Prostate gland (tissue), 2 donors: ENCODE measurements around the gene HCK. TPM values are rescaled to one million over a fixed set of nuclear protein-coding genes. Genes with fewer than 3 reads are reported as not detected.

Experiments used
- DNase-seq: peaks from one replicate; pipeline ENCODE4 v3.0.0-alpha.2; 2019; ENCODE audit warnings: low spot score
- H3K27ac ChIP-seq, 2 donors: fragments of 200-600 bp; sonication (generic); 2 replicates each; pipeline ENCODE4 v1.5.1; 2017 to 2019
- H3K27me3 ChIP-seq: fragments of 200-600 bp; sonication (generic); replicated peaks from 2 replicates; pipeline ENCODE4 v1.5.1; 2019; ENCODE audit not compliant: insufficient read depth
- H3K36me3 ChIP-seq, 2 donors: fragments of 200-600 bp; sonication (generic); 1 replicate in 1 of 2; 2 replicates in 1 of 2; pipeline versions ENCODE4 v1.5.1 to v1.8.1; 2017 to 2019
- H3K4me1 ChIP-seq: fragments of 200-600 bp; sonication (generic); replicated peaks from 2 replicates; pipeline ENCODE4 v1.5.1; 2019
- H3K4me3 ChIP-seq, 2 donors: fragments of 200-600 bp; sonication (generic); 2 replicates each; pipeline ENCODE4 v1.5.1; 2017 to 2019
- H3K9me3 ChIP-seq: fragments of 200-600 bp; sonication (generic); 2 replicates; pipeline ENCODE4 v1.5.1; 2017
- CTCF ChIP-seq, 4 experiments: fragments of 200-600 bp in 2 of 4; fragments of 450-650 bp in 2 of 4; sonication (generic) in 2 of 4; IDR thresholded peaks; 1 replicate in 3 of 4; 2 replicates in 1 of 4; pipeline ENCODE4 v1.5.1; 2016 to 2019; ENCODE audit warnings: antibody characterized with exemption in 4 of 4, mild to moderate bottlenecking in 2 of 4, moderate library complexity in 2 of 4
- POLR2A ChIP-seq: fragments of 450-650 bp; IDR thresholded peaks from one replicate; pipeline ENCODE4 v1.6.1; 2016; ENCODE audit warnings: antibody characterized with exemption, mild to moderate bottlenecking
- POLR2AphosphoS5 ChIP-seq: sonication (generic); formaldehyde crosslinking; IDR thresholded peaks from one replicate; pipeline ENCODE4 v1.6.1; 2017; ENCODE audit warnings: antibody characterized with exemption
- WGBS: methylation state at CpG from one replicate; pipeline ENCODE4 v1.1.5; 2018; 5-methylcytosine and 5-hydroxymethylcytosine counted together
- intact Hi-C: fragments of 100-400 bp; cut with DNase I; formaldehyde crosslinking; loops from one replicate; pipeline ENCODE4 v1.14.2; 2022
- total RNA-seq, 2 donors: library from RNA; depleted of rRNA; stranded (reverse); fragments of >200 nt; gene quantifications; one replicate each; pipeline ENCODE4 v1.1.0, GENCODE V29; 2016

Gene HCK
- total RNA-seq, 2 donors from 2014 or later: 3.1 to 6.0 TPM

DNA sequence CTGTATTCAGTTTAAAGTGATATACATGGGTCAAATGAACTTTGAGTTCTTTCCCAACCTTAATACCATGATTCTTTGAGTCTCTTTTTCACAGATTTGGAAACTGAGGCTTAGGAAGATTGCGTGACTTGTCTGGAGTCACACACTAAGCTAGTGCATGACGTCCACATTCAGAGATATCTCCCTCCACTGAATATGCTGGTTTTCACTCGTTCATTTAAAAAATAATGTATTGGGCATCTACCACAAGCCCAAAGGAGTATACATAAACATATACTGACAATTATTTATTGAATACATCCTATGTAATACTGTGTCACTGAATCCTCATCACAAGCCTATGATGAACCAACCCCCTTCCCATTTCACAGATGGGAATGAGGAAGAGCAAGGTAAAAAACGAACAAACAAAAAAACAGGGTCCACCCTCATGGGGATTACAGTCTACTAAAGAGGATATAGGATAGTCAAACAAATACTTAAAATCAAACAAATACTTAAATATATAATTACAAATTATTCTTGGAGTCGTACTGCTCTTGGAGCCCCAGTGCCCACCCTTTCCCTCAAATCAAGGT, 56.9 kb downstream of the HCK start:
- Histone ChIP-seq H3K4me1 (peaks cover 3% of the 10 kb centered on the region), H3K36me3 (no peaks in the 10 kb centered on the region), H3K27ac (peak overlapping the region; percentile 98), H3K27me3 (no peaks in the 10 kb centered on the region), H3K4me3 (peak overlapping the region; percentile 83 to 91), H3K9me3 (no peaks in the 10 kb centered on the region)
- 66% methylated on average over 5 of the region's 5 CpGs for WGBS
- intact Hi-C loops: loop anchor here (10.0 kb wide), 1 partner anchor 96 kb away; the partner anchor contains the start of genes PLAGL2 and POFUT1
- no peak for DNase-seq
- no peak for TF ChIP-seq POLR2AphosphoS5
- no peak for TF ChIP-seq CTCF (IDR thresholded peaks at IDR 0.05)
- no peak for TF ChIP-seq POLR2A

DNA sequence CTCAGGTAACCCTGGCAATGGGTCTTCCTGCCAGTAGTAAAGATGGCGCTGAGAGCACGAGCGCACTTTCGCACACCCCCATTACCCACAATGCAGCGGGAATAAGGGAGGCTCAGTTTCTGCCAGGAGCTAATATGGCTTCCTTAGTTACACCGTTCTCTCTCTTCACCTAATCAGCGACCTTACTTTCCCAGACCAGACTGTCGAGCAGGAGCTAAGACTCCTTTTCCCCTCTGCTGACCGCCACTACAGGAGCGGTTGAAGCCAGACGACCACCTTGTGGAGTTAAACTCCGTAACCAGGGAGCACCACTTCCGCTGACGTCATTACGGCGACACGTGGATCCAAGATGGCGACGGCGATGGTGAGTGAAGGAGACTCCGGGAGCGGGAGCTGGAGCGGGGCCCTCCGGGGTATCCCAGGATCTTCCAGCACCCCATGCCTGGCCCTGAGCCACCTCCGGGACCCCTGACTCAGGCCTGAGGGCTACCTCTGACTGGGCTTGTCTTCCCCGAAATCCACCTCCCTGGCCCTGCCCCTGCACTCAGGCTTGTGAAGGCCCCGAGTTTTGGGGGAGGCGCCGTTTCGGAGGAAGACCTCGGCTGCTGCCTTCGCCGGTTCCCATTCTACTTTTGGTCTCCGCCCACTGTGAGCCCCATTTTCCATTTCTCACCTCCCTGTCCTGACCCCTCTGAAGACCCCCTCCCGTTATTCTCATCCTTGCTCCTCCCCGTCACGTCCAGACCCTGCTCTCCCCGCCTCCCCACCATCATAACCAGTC, 57.5 kb downstream of the HCK start, which contains the start of gene TM9SF4:
Gene TM9SF4, plus strand, starts transcription at position 323 of the 781 bp plus-strand sequence. Its CDS starts 27 bp downstream, at position 350.
- H3K27ac ChIP-seq: peak within 1 kb of the TSS; percentile 98
- peak within 1 kb of the TSS; percentile 83 to 91 for H3K4me3 ChIP-seq
- H3K9me3 ChIP-seq: no peaks in the 10 kb centered on the region
- intact Hi-C loops: loop anchor here (10.0 kb wide), 1 partner anchor 95 kb away; the partner anchor contains the start of genes PLAGL2 and POFUT1
- TF ChIP-seq POLR2AphosphoS5 (peak; percentile 95), CTCF (IDR thresholded peaks at IDR 0.05) (peak in 1 of 4 experiments; percentile 18), POLR2A (peak; percentile 51)
- peaks cover 3% of the 10 kb centered on the region for H3K4me1 ChIP-seq
- under 1% methylated on average over 38 of the region's 38 CpGs for WGBS
- H3K27me3 ChIP-seq: no peaks in the 10 kb centered on the region
- H3K36me3 ChIP-seq: no peaks in the 10 kb centered on the region
- peak; percentile 85 for DNase-seq

DNA sequence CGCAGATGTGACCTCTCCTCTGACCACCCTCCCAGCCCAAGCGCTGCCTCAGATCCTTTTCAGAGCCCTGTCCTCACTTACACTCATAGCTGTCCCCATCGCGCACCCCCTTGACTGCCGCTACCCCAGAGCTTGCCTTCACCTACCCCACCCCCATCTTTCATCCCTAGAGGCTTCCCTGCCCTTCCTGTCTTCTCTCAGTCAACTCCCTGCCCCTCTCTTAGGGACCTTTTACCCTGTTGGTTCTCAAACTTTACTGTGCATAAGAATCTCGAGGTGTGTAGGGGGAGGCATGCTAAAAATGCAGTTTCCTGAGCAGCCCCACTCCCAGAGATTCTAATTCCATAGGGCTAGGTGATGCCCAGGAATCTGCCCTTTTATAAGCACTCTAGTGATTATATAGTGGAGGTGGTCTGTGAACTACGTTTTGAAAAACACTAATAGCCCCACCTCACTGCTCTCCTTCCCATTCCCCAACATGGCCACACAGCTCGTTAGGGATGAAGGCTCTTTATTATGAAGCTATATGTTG, 58.2 kb downstream of the HCK start:
- DNase-seq: no peak
- H3K4me1 ChIP-seq: peaks cover 6% of the 10 kb centered on the region
- TF ChIP-seq CTCF (IDR thresholded peaks at IDR 0.05) (no peak), POLR2A (no peak), POLR2AphosphoS5 (no peak)

DNA sequence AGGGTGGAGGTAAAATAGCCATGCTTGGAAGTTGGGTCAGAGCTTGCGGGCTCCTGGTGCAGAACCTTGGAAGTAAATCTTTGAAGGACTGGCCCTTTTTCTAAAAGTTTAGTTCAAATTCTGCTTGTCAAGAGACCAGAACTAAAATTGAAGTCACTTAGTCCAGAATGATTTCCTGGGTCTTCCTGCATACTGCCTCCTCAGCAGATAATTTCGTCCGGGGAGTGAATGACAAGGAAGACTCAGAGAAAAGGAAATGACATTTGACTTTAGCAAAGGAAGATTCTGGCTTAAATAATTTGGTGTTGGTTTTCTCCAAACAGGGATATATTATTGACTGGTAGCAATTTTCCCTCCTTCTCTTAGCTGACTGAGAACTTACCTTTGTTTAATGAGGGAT, 58.7 kb downstream of the HCK start:
- no peaks in the 10 kb centered on the region for H3K36me3 ChIP-seq
- no peaks in the 10 kb centered on the region for H3K27me3 ChIP-seq
- 76% methylated on average over 3 of the region's 3 CpGs for WGBS
- no peak overlapping the region for H3K27ac ChIP-seq
- intact Hi-C loops: no loop called here
- peaks cover 6% of the 10 kb centered on the region for H3K4me1 ChIP-seq
- peak overlapping the region; percentile 83 to 91 for H3K4me3 ChIP-seq
- TF ChIP-seq POLR2A (no peak), CTCF (IDR thresholded peaks at IDR 0.05) (no peak), POLR2AphosphoS5 (no peak)
- no peak for DNase-seq
- H3K9me3 ChIP-seq: no peaks in the 10 kb centered on the region

More for the DNA sequence above, 58.2 kb downstream of the HCK start:
- H3K9me3 ChIP-seq: no peaks in the 10 kb centered on the region
- no peaks in the 10 kb centered on the region for H3K36me3 ChIP-seq
- WGBS: 3% methylated on average over 8 of the region's 8 CpGs
- H3K27me3 ChIP-seq: no peaks in the 10 kb centered on the region
- peak overlapping the region; percentile 98 for H3K27ac ChIP-seq
- intact Hi-C loops: no loop called here
- peak overlapping the region; percentile 83 to 91 for H3K4me3 ChIP-seq
